ENCODE measurements around the gene TLCD1. TPM values are rescaled to one million over a fixed set of nuclear protein-coding genes. Genes with fewer than 3 reads are reported as not detected.
A peak's percentile ranks its signal among the peaks of the same experiment; 100 is the strongest.
"Not testable (repeated sequence)": the region's sequence is repeated elsewhere in the genome, so short reads cannot be mapped to it uniquely, and the experiment has no call there.

TLCD1 gene
- total RNA-seq, 4 donors from 2014 or later, result 0.44 to 1.2 TPM; not detected in 2

- no peak for TF ChIP-seq EP300 (IDR thresholded peaks at IDR 0.05)
- TF ChIP-seq POLR2A (IDR thresholded peaks at IDR 0.05), result no peak
- no peak for TF ChIP-seq CTCF (IDR thresholded peaks at IDR 0.05)
- no peak for DNase-seq (ENCODE audit: low spot score in 2 of 2)
- Histone ChIP-seq H3K4me3 (no peak overlapping the region), H3K4me1 (peaks cover 0 to 75% (median 50%) of the 10 kb centered on the region in 4 donors), H3K27ac (peak overlapping the region in 1 of 4 donors; percentile 13), H3K27me3 (no peaks in the 10 kb centered on the region), H3K36me3 (peaks cover 6 to 41% (median 19%) of the 10 kb centered on the region in 3 donors), H3K9me3 (no peaks in the 10 kb centered on the region)
- 66 to 73% methylated on average over 7 of the region's 7 CpGs for WGBS, 2 donors
Measured at GRCh38 chr17:28722417-28723158, 3.4 kb downstream of the TLCD1 start.

GRCh38 chr17:28720997-28721329 lies 5.1 kb downstream of the TLCD1 start:
- not testable (repeated sequence) for DNase-seq (ENCODE audit: low spot score in 2 of 2); H3K27me3 ChIP-seq; H3K9me3 ChIP-seq
- Histone ChIP-seq H3K36me3 (peaks cover 6 to 41% (median 19%) of the 10 kb centered on the region in 3 donors), H3K4me1 (peaks cover 0 to 85% (median 53%) of the 10 kb centered on the region in 4 donors), H3K27ac (peak overlapping the region in 3 of 4 donors; percentile 92 to 99 (median 99)), H3K4me3 (peak overlapping the region; percentile 76 to 87 (median 82))
- 30 to 32% methylated on average over 19 of the region's 19 CpGs for WGBS, 2 donors

- 2 to 5% methylated on average over 30 of the region's 30 CpGs for WGBS, 2 donors
- no peak for TF ChIP-seq EP300 (IDR thresholded peaks at IDR 0.05)
- TF ChIP-seq CTCF (IDR thresholded peaks at IDR 0.05), result no peak
- no peak for TF ChIP-seq POLR2A (IDR thresholded peaks at IDR 0.05)
- peak overlapping the region; percentile 83 to 99 (median 96) for H3K27ac ChIP-seq
- DNase-seq (ENCODE audit: low spot score in 2 of 2), result no peak
- peaks cover 0 to 83% (median 49%) of the 10 kb centered on the region in 4 donors for H3K4me1 ChIP-seq
- H3K9me3 ChIP-seq, result no peaks in the 10 kb centered on the region
- H3K36me3 ChIP-seq, result peaks cover 6 to 46% (median 19%) of the 10 kb centered on the region in 3 donors
- H3K4me3 ChIP-seq, result peak overlapping the region; percentile 76 to 87 (median 82)
- H3K27me3 ChIP-seq, result no peaks in the 10 kb centered on the region
Measured at GRCh38 chr17:28720247-28720996, 5.6 kb downstream of the TLCD1 start.

GRCh38 chr17:28719021-28719433 lies 7.0 kb downstream of the TLCD1 start:
- Histone ChIP-seq H3K27ac (peak overlapping the region; percentile 83 to 99 (median 96)), H3K4me3 (peak overlapping the region; percentile 76 to 87 (median 82)), H3K27me3 (no peaks in the 10 kb centered on the region), H3K4me1 (peaks cover 0 to 75% (median 44%) of the 10 kb centered on the region in 4 donors), H3K36me3 (peaks cover 11 to 51% (median 17%) of the 10 kb centered on the region in 3 donors), H3K9me3 (no peaks in the 10 kb centered on the region)
- WGBS, 2 donors, result 29 to 33% methylated on average over 18 of the region's 18 CpGs
- peak in 1 of 2 donors; percentile 7 for TF ChIP-seq POLR2A (IDR thresholded peaks at IDR 0.05)
- no peak for TF ChIP-seq EP300 (IDR thresholded peaks at IDR 0.05)
- peak in 1 of 5 experiments; percentile 4 for TF ChIP-seq CTCF (IDR thresholded peaks at IDR 0.05)
- DNase-seq (ENCODE audit: low spot score in 2 of 2), result peak in 1 of 2 donors; percentile 21

GRCh38 chr17:28718333-28719020 lies 7.6 kb downstream of the TLCD1 start:
- H3K36me3 ChIP-seq, result peaks cover 11 to 51% (median 11%) of the 10 kb centered on the region in 3 donors
- no peaks in the 10 kb centered on the region for H3K27me3 ChIP-seq
- 24 to 32% methylated on average over 18 of the region's 18 CpGs for WGBS, 2 donors
- peak overlapping the region; percentile 83 to 99 (median 96) for H3K27ac ChIP-seq
- H3K4me1 ChIP-seq, result peaks cover 0 to 74% (median 44%) of the 10 kb centered on the region in 4 donors
- peak overlapping the region; percentile 58 to 88 (median 72) for H3K4me3 ChIP-seq
- no peak for DNase-seq (ENCODE audit: low spot score in 2 of 2)
- no peaks in the 10 kb centered on the region for H3K9me3 ChIP-seq
- no peak for TF ChIP-seq EP300 (IDR thresholded peaks at IDR 0.05)
- TF ChIP-seq POLR2A (IDR thresholded peaks at IDR 0.05), result no peak
- no peak for TF ChIP-seq CTCF (IDR thresholded peaks at IDR 0.05)
